Measurements from ENCODE around the gene FAXC. TPM values are rescaled to one million over a fixed set of nuclear protein-coding genes. Genes with fewer than 3 reads are reported as not detected.

FAXC gene
- polyA plus RNA-seq, 1 of the 3 experiments (the other 2 are of a cell fraction) = 9.0 TPM

GRCh38 chr6:99236010-99236409, 113.5 kb downstream of the FAXC start (continued):
- TF ChIP-seq CTCF (IDR thresholded peaks at IDR 0.05) (no peak), SIN3A (IDR thresholded peaks at IDR 0.05; ENCODE audit: borderline replicate concordance, low read depth, low read length) (no peak), RXRA (IDR thresholded peaks at IDR 0.05; ENCODE audit: borderline replicate concordance, low read depth) (no peak), NFIC (IDR thresholded peaks at IDR 0.05; ENCODE audit: borderline replicate concordance) (no peak), RCOR1 (IDR thresholded peaks at IDR 0.05; ENCODE audit: low read length) (no peak)

GRCh38 chr6:99233219-99233618, 116.3 kb downstream of the FAXC start:
- Histone ChIP-seq H3K4me2 (no peak overlapping the region), H2AFZ (ENCODE audit: low read depth) (no peak overlapping the region), H3K9ac (no peak overlapping the region), H3K79me2 (ENCODE audit: insufficient read depth) (no peaks in the 10 kb centered on the region), H3K27ac (ENCODE audit: low read depth in 2 of 2, low read length in 1 of 2) (no peak overlapping the region), H3K27me3 (ENCODE audit: insufficient read depth) (peaks cover 7% of the 10 kb centered on the region; the same call in 1 of the 2 replicates), H3K9me2 (no peaks in the 10 kb centered on the region), H3K4me3 (ENCODE audit: low read depth in 2 of 2, low read length in 1 of 2) (no peak overlapping the region), H4K20me1 (ENCODE audit: insufficient read depth) (no peaks in the 10 kb centered on the region), H3F3A (replicated peaks; ENCODE audit: insufficient read depth) (no peaks in the 10 kb centered on the region), H3K36me3 (replicated peaks in 1 of 2; ENCODE audit: control insufficient read depth in 1 of 2, insufficient read depth in 2 of 2, low read length in 1 of 2) (no peaks in the 10 kb centered on the region), H3K9me3 (no peaks in the 10 kb centered on the region), H3K4me1 (ENCODE audit: control insufficient read depth in 1 of 2, insufficient read depth in 2 of 2, low read depth in 1 of 2, low read length in 1 of 2) (no peaks in the 10 kb centered on the region)
- WGBS (ENCODE audit: low lambda C conversion rate) = 45% methylated on average over 4 of the region's 4 CpGs
- DNase-seq = no peak
- TF ChIP-seq, protein P1, sequence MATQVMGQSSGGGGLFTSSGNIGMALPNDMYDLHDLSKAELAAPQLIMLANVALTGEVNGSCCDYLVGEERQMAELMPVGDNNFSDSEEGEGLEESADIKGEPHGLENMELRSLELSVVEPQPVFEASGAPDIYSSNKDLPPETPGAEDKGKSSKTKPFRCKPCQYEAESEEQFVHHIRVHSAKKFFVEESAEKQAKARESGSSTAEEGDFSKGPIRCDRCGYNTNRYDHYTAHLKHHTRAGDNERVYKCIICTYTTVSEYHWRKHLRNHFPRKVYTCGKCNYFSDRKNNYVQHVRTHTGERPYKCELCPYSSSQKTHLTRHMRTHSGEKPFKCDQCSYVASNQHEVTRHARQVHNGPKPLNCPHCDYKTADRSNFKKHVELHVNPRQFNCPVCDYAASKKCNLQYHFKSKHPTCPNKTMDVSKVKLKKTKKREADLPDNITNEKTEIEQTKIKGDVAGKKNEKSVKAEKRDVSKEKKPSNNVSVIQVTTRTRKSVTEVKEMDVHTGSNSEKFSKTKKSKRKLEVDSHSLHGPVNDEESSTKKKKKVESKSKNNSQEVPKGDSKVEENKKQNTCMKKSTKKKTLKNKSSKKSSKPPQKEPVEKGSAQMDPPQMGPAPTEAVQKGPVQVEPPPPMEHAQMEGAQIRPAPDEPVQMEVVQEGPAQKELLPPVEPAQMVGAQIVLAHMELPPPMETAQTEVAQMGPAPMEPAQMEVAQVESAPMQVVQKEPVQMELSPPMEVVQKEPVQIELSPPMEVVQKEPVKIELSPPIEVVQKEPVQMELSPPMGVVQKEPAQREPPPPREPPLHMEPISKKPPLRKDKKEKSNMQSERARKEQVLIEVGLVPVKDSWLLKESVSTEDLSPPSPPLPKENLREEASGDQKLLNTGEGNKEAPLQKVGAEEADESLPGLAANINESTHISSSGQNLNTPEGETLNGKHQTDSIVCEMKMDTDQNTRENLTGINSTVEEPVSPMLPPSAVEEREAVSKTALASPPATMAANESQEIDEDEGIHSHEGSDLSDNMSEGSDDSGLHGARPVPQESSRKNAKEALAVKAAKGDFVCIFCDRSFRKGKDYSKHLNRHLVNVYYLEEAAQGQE (IDR thresholded peaks at IDR 0.05; ENCODE audit: low read depth, low read length) = no peak
- TF ChIP-seq RXRA (IDR thresholded peaks at IDR 0.05; ENCODE audit: borderline replicate concordance, low read depth) (no peak), MXI1 (IDR thresholded peaks at IDR 0.05; ENCODE audit: low read depth, low read length) (no peak), NFIC (IDR thresholded peaks at IDR 0.05; ENCODE audit: borderline replicate concordance) (no peak), CTCF (IDR thresholded peaks at IDR 0.05) (no peak), RFX5 (IDR thresholded peaks at IDR 0.05; ENCODE audit: low read length) (no peak), TAF1 (IDR thresholded peaks at IDR 0.05; ENCODE audit: borderline replicate concordance, low read depth, low read length) (no peak), EZH2phosphoT487 (IDR thresholded peaks at IDR 0.05; ENCODE audit: borderline replicate concordance, low read depth) (no peak), FOSL2 (IDR thresholded peaks at IDR 0.05; ENCODE audit: borderline replicate concordance, low read depth) (no peak), GATA2 (CRISPR knock-in tag; IDR thresholded peaks at IDR 0.05) (no peak), NRF1 (IDR thresholded peaks at IDR 0.05; ENCODE audit: low read depth, low read length) (no peak), JUND (IDR thresholded peaks at IDR 0.05) (no peak), ELF1 (IDR thresholded peaks at IDR 0.05) (no peak), SIN3A (IDR thresholded peaks at IDR 0.05; ENCODE audit: borderline replicate concordance, low read depth, low read length) (no peak), CHD2 (IDR thresholded peaks at IDR 0.05; ENCODE audit: low read length, partially characterized antibody) (no peak), RAD21 (IDR thresholded peaks at IDR 0.05; ENCODE audit: low read length) (no peak), EP300 (IDR thresholded peaks at IDR 0.05; ENCODE audit: borderline replicate concordance in 1 of 2, low read depth in 1 of 2, low read length in 1 of 2) (no peak), POLR2AphosphoS5 (IDR thresholded peaks at IDR 0.05; ENCODE audit: low read depth, low read length) (no peak)
- POLR2A ChIA-PET = no interaction called here
- CTCF ChIA-PET = no interaction called here

Measured in SK-N-SH (cell line).